HEK293 (cell line): ENCODE measurements around the gene NCAPG2.

Experiments
- CTCF ChIA-PET: fragments of 350-600 bp; formaldehyde crosslinking; extraction: SDS; loops from one replicate; lab custom pipeline; 2021; ENCODE audit warnings: antibody characterized with exemption; lab: Yijun Ruan, JAX
- POLR2A ChIA-PET: fragments of 300-600 bp; formaldehyde crosslinking; extraction: SDS; loops from one replicate; lab custom pipeline; 2020; ENCODE audit warnings: antibody characterized with exemption, inconsistent platforms; lab: Yijun Ruan, JAX
- H3K27ac ChIP-seq: fragments of 200-500 bp; sonication (Bioruptor generic); 2 replicates; pipeline ENCODE4 v1.5.1; 2014; ENCODE audit warnings: low read depth, low read length, control low read depth, inconsistent platforms; ENCODE audit errors: extremely low read depth
- H3K36me3 ChIP-seq, 2 experiments: fragments of 200-500 bp in 1 of 2; sonication (Bioruptor generic) in 1 of 2; 1 replicate in 1 of 2; 2 replicates in 1 of 2; pipeline ENCODE4 v1.5.1; 2014 to 2017; ENCODE audit warnings: inconsistent platforms in 2 of 2, low read length in 2 of 2; ENCODE audit not compliant: control insufficient read depth in 2 of 2, insufficient read depth in 1 of 2
- H3K4me1 ChIP-seq: fragments of 200-500 bp; sonication (Bioruptor generic); 2 replicates; pipeline ENCODE4 v1.5.1; 2014; ENCODE audit warnings: mild to moderate bottlenecking, low read length, inconsistent platforms; ENCODE audit not compliant: control insufficient read depth, insufficient read depth
- H3K4me3 ChIP-seq: 2 replicates; pipeline ENCODE4 v1.5.1; 2011; ENCODE audit warnings: low read depth, mild to moderate bottlenecking, control low read depth, low read length, moderate library complexity
- H3K9me3 ChIP-seq: fragments of 200-500 bp; sonication (Bioruptor generic); 2 replicates; pipeline ENCODE4 v1.5.1; 2014; ENCODE audit warnings: low read depth, low read length, inconsistent platforms; ENCODE audit not compliant: control insufficient read depth, insufficient read depth
- EGR2 ChIP-seq: fragments of 450-650 bp; formaldehyde crosslinking; IDR thresholded peaks from 2 replicates; pipeline ENCODE4 v1.5.1; 2016; ENCODE audit warnings: low read depth, missing biosample characterization, missing genetic modification characterization
- GFI1B ChIP-seq: fragments of 450-650 bp; formaldehyde crosslinking; IDR thresholded peaks from 2 replicates; pipeline ENCODE4 v1.5.1; 2016; ENCODE audit warnings: missing biosample characterization, missing genetic modification characterization
- GLI4 ChIP-seq: fragments of 450-650 bp; formaldehyde crosslinking; IDR thresholded peaks from 2 replicates; pipeline ENCODE4 v1.5.1; 2016; ENCODE audit warnings: missing biosample characterization, missing genetic modification characterization
- OSR2 ChIP-seq: fragments of 450-650 bp; formaldehyde crosslinking; IDR thresholded peaks from 2 replicates; pipeline ENCODE4 v1.5.1; 2016; ENCODE audit warnings: missing biosample characterization, missing genetic modification characterization
- PATZ1 ChIP-seq: fragments of 450-650 bp; formaldehyde crosslinking; IDR thresholded peaks from 2 replicates; pipeline ENCODE4 v1.5.1; 2016; ENCODE audit warnings: missing biosample characterization, missing genetic modification characterization
- PRDM1 ChIP-seq: fragments of 450-650 bp; formaldehyde crosslinking; IDR thresholded peaks from 2 replicates; pipeline ENCODE4; 2016; ENCODE audit warnings: missing biosample characterization, missing genetic modification characterization
- ZNF155 ChIP-seq: fragments of 450-650 bp; formaldehyde crosslinking; IDR thresholded peaks from 2 replicates; pipeline ENCODE4 v1.5.1; 2016; ENCODE audit warnings: missing biosample characterization, missing genetic modification characterization
- ZNF2 ChIP-seq: fragments of 450-650 bp; formaldehyde crosslinking; IDR thresholded peaks from 2 replicates; pipeline ENCODE4 v1.5.1; 2016; ENCODE audit warnings: missing biosample characterization, missing genetic modification characterization
- ZNF280C ChIP-seq: fragments of 450-650 bp; formaldehyde crosslinking; IDR thresholded peaks from 2 replicates; pipeline ENCODE4 v1.5.1; 2016; ENCODE audit warnings: missing biosample characterization, missing genetic modification characterization
- ZNF292 ChIP-seq: fragments of 450-650 bp; formaldehyde crosslinking; IDR thresholded peaks from 2 replicates; pipeline ENCODE4 v1.5.1; 2016; ENCODE audit warnings: low read depth, missing biosample characterization, missing genetic modification characterization, borderline replicate concordance
- ZNF335 ChIP-seq: fragments of 450-650 bp; formaldehyde crosslinking; conservative IDR thresholded peaks from 2 replicates; pipeline ENCODE4 v1.5.1; 2016; ENCODE audit warnings: missing biosample characterization, missing genetic modification characterization
- ZNF37A ChIP-seq: fragments of 450-650 bp; IDR thresholded peaks from 2 replicates; pipeline ENCODE4 v1.5.1; 2018; ENCODE audit warnings: missing biosample characterization, missing genetic modification characterization
- ZNF426 ChIP-seq: fragments of 450-650 bp; formaldehyde crosslinking; IDR thresholded peaks from 2 replicates; pipeline ENCODE4 v1.5.1; 2017; ENCODE audit warnings: missing biosample characterization, missing genetic modification characterization, mild to moderate bottlenecking, inconsistent platforms, moderate library complexity
- ZNF48 ChIP-seq: fragments of 450-650 bp; formaldehyde crosslinking; IDR thresholded peaks from 2 replicates; pipeline ENCODE4 v1.5.1; 2016; ENCODE audit warnings: missing biosample characterization, missing genetic modification characterization
- ZNF529 ChIP-seq: fragments of 450-650 bp; formaldehyde crosslinking; IDR thresholded peaks from 2 replicates; pipeline ENCODE4 v1.5.1; 2017; ENCODE audit warnings: missing genetic modification characterization, missing biosample characterization; ENCODE audit not compliant: insufficient replicate concordance
- ZNF555 ChIP-seq: fragments of 450-650 bp; formaldehyde crosslinking; conservative IDR thresholded peaks from 2 replicates; pipeline ENCODE4 v1.5.1; 2017; ENCODE audit warnings: missing biosample characterization, mild to moderate bottlenecking, missing genetic modification characterization, inconsistent platforms
- ZNF561 ChIP-seq: fragments of 450-650 bp; IDR thresholded peaks from 2 replicates; pipeline ENCODE4 v1.5.1; 2018; ENCODE audit warnings: missing biosample characterization, missing genetic modification characterization, borderline replicate concordance
- ZNF624 ChIP-seq: fragments of 450-650 bp; formaldehyde crosslinking; IDR thresholded peaks from 2 replicates; pipeline ENCODE4 v1.5.1; 2017; ENCODE audit warnings: missing biosample characterization, missing genetic modification characterization
- ZNF626 ChIP-seq: fragments of 450-650 bp; sonication (Bioruptor Pico); formaldehyde crosslinking; IDR thresholded peaks from 2 replicates; pipeline ENCODE4 v1.5.1; 2018; ENCODE audit warnings: missing biosample characterization, missing genetic modification characterization, inconsistent platforms
- ZNF670 ChIP-seq: fragments of 450-650 bp; formaldehyde crosslinking; IDR thresholded peaks from 2 replicates; pipeline ENCODE4 v1.5.1; 2016; ENCODE audit warnings: missing biosample characterization, missing genetic modification characterization, low read depth
- ZNF707 ChIP-seq: fragments of 450-650 bp; formaldehyde crosslinking; IDR thresholded peaks from 2 replicates; pipeline ENCODE4 v1.5.1; 2016; ENCODE audit warnings: missing biosample characterization, missing genetic modification characterization
- ZNF843 ChIP-seq: fragments of 450-650 bp; formaldehyde crosslinking; IDR thresholded peaks from 2 replicates; pipeline ENCODE4 v1.5.1; 2016; ENCODE audit warnings: missing biosample characterization, missing genetic modification characterization
- TF ChIP-seq, protein P1 (sequence below): fragments of 450-650 bp; formaldehyde crosslinking; IDR thresholded peaks from 2 replicates; pipeline ENCODE4 v1.5.1; 2016; ENCODE audit warnings: missing biosample characterization, missing genetic modification characterization
- TF ChIP-seq, protein P2 (sequence below): fragments of 450-650 bp; formaldehyde crosslinking; conservative IDR thresholded peaks from 2 replicates; pipeline ENCODE4 v1.5.1; 2016; ENCODE audit warnings: low read depth, missing biosample characterization, missing genetic modification characterization

The NCAPG2 gene

DNA sequence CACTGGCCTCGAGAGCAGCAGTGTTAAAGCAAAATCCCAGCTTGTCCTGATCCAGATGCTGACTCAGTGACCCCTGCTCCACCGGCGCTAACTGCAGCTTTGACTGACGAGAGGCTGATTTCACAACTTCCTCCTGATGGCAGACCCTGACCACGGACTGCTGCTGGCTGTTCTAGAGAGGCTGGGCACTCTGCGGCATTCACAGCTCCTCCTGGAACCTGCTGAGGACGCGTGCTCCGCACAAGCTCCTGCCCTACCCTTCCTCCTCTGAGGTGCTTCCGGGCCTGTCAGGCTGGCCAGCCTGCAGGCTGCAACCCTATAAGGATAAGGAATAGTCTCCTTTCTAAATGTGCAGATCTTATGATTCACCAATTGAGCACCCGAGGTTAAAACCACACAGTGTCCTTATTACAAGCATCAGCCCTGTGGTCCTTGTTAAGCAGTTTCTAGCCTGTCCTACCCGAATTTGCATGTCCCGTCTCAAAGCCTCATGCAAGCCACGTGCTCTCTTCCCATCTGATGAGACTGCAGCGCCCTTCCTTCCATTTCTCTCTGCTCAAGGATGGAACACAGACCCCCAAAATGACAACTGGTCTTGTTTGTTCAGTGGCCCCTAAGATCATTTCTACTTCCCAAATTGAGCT lies 35.5 kb upstream of the NCAPG2 start:
- ChIA-PET POLR2A (interaction anchor here (0.5 kb wide), 1 partner anchor 118 kb away, joined by 3 read pairs; no protein-coding TSS in a partner anchor), CTCF (interaction anchor here (0.6 kb wide), 1 partner anchor 38 kb away, joined by 3 read pairs; no protein-coding TSS in a partner anchor)
- no peak for TF ChIP-seq ZNF626 (tag by site-specific recombination)
- TF ChIP-seq ZNF624 (tag by site-specific recombination), result no peak
- no peak for TF ChIP-seq EGR2
- no peak for TF ChIP-seq ZNF426 (tag by site-specific recombination)
- TF ChIP-seq ZNF335, result no peak
- TF ChIP-seq ZNF155, result no peak
- TF ChIP-seq OSR2 (tag by site-specific recombination), result no peak
- TF ChIP-seq ZNF561, result no peak
- no peak for TF ChIP-seq ZNF670
- no peak for TF ChIP-seq ZNF37A
- Histone ChIP-seq H3K36me3 (peaks cover 0 to 62% of the 10 kb centered on the region in 2 experiments; a peak in 2 of 3 replicates), H3K9me3 (no peaks in the 10 kb centered on the region), H3K27ac (no peak overlapping the region), H3K4me1 (no peaks in the 10 kb centered on the region), H3K4me3 (no peak overlapping the region)

- no peaks in the 10 kb centered on the region for H3K9me3 ChIP-seq
- H3K4me1 ChIP-seq, result no peaks in the 10 kb centered on the region
- H3K36me3 ChIP-seq, result peaks cover 0 to 70% of the 10 kb centered on the region in 2 experiments; a peak in 2 of 3 replicates
- H3K27ac ChIP-seq, result no peak overlapping the region
- POLR2A ChIA-PET, result no interaction called here
- CTCF ChIA-PET, result no interaction called here
- TF ChIP-seq ZNF292 (tag by site-specific recombination) (no peak), ZNF280C (tag by site-specific recombination) (no peak), ZNF843 (tag by site-specific recombination) (no peak), ZNF555 (tag by site-specific recombination) (no peak), ZNF48 (tag by site-specific recombination) (no peak), PATZ1 (no peak)
- no peak overlapping the region for H3K4me3 ChIP-seq
Observed at GRCh38 chr7:158738841-158739240, 34.2 kb upstream of the NCAPG2 start.

DNA sequence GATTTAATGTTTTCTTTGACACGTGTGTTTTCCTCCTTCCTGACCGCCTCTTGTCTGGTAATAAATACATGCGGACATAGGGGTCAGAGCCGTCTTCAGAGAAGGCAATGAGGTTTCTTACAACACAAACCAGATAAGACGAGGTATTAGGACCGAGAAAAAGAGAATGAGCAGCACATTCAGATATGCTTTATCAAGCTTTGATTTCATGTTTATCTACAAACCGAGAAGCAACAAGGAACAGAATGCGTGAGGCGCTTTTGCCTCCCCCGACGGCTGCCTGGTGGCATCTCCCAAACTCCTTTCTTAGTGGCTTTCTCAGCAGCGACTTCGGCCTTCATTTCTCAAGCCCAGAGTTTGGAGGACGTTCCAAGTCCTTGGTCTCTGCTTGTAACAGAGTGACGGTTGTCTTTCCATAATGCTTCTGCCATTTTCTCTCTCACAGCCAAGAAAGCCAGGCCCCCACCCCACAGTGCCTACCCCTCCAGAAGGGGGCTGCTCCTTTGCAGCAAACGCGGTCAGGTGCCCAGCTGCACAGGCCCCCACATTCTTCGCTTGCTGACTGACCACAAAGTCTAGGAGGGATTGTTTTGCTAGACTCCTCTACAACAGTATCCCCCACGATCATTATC lies 32.6 kb upstream of the NCAPG2 start:
- Histone ChIP-seq H3K27ac (no peak overlapping the region), H3K4me3 (no peak overlapping the region), H3K36me3 (peaks cover 0 to 66% of the 10 kb centered on the region in 2 experiments; a peak in 2 of 3 replicates), H3K9me3 (no peaks in the 10 kb centered on the region), H3K4me1 (no peaks in the 10 kb centered on the region)
- CTCF ChIA-PET, result no interaction called here
- POLR2A ChIA-PET, result no interaction called here
- TF ChIP-seq, protein P1, sequence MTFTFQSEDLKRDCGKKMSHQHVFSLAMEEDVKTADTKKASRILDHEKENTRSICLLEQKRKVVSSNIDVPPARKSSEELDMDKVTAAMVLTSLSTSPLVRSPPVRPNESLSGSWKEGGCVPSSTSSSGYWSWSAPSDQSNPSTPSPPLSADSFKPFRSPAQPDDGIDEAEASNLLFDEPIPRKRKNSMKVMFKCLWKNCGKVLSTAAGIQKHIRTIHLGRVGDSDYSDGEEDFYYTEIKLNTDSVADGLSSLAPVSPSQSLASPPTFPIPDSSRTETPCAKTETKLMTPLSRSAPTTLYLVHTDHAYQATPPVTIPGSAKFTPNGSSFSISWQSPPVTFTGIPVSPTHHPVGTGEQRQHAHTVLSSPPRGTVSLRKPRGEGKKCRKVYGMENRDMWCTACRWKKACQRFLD, result no peak
- no peak for TF ChIP-seq ZNF529
- no peak for TF ChIP-seq ZNF707 (tag by site-specific recombination)
- TF ChIP-seq ZNF335, result no peak
- TF ChIP-seq, protein P2, sequence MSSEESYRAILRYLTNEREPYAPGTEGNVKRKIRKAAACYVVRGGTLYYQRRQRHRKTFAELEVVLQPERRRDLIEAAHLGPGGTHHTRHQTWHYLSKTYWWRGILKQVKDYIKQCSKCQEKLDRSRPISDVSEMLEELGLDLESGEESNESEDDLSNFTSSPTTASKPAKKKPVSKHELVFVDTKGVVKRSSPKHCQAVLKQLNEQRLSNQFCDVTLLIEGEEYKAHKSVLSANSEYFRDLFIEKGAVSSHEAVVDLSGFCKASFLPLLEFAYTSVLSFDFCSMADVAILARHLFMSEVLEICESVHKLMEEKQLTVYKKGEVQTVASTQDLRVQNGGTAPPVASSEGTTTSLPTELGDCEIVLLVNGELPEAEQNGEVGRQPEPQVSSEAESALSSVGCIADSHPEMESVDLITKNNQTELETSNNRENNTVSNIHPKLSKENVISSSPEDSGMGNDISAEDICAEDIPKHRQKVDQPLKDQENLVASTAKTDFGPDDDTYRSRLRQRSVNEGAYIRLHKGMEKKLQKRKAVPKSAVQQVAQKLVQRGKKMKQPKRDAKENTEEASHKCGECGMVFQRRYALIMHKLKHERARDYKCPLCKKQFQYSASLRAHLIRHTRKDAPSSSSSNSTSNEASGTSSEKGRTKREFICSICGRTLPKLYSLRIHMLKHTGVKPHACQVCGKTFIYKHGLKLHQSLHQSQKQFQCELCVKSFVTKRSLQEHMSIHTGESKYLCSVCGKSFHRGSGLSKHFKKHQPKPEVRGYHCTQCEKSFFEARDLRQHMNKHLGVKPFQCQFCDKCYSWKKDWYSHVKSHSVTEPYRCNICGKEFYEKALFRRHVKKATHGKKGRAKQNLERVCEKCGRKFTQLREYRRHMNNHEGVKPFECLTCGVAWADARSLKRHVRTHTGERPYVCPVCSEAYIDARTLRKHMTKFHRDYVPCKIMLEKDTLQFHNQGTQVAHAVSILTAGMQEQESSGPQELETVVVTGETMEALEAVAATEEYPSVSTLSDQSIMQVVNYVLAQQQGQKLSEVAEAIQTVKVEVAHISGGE (tag by site-specific recombination), result no peak
- TF ChIP-seq ZNF2 (tag by site-specific recombination), result no peak
- no peak for TF ChIP-seq GFI1B (tag by site-specific recombination)
- TF ChIP-seq GLI4, result no peak
- TF ChIP-seq PRDM1 (tag by site-specific recombination), result no peak
